ENCODE results near the gene PRRG2. TPM values are rescaled to one million over a fixed set of nuclear protein-coding genes. Genes with fewer than 3 reads are reported as not detected.

Gene PRRG2
- total RNA-seq, 1 experiment from 2014 or later, result 3.3 TPM

GRCh38 chr19:49616532-49616931 lies 35.4 kb downstream of the PRRG2 start:
- Histone ChIP-seq H3K27ac (ENCODE audit: insufficient read length, low read depth, low read length) (no peak overlapping the region), H3K27me3 (ENCODE audit: insufficient read depth, low read length) (no peaks in the 10 kb centered on the region), H3K18ac (ENCODE audit: insufficient read length, low read depth, low read length) (no peak overlapping the region), H3K9me3 (ENCODE audit: control insufficient read depth, low read depth, low read length) (no peaks in the 10 kb centered on the region), H4K20me1 (ENCODE audit: control insufficient read depth, insufficient read depth, insufficient read length) (no peaks in the 10 kb centered on the region), H2BK20ac (ENCODE audit: low read depth, low read length, poor library complexity, severe bottlenecking) (no peak overlapping the region), H2BK15ac (ENCODE audit: low read depth, low read length) (no peak overlapping the region), H3K79me1 (ENCODE audit: insufficient read depth, low read depth, low read length, poor library complexity, severe bottlenecking) (no peaks in the 10 kb centered on the region), H3K4me2 (ENCODE audit: insufficient read depth, insufficient read length, low read length) (no peak overlapping the region), H3K56ac (ENCODE audit: insufficient read length, low read depth, low read length) (no peak overlapping the region), H4K5ac (ENCODE audit: insufficient read length, low read depth, low read length) (no peak overlapping the region), H2AK5ac (ENCODE audit: insufficient read length, low read length) (no peak overlapping the region), H3K9ac (ENCODE audit: extremely low read depth, insufficient read length, low read length) (no peak overlapping the region), H2BK120ac (ENCODE audit: low read depth, low read length, poor library complexity, severe bottlenecking) (no peak overlapping the region), H3K23me2 (ENCODE audit: insufficient read length, low read depth, low read length, poor library complexity, severe bottlenecking) (no peaks in the 10 kb centered on the region), H4K8ac (replicated peaks; ENCODE audit: insufficient read length, low read depth, low read length) (no peak overlapping the region), H3K4ac (ENCODE audit: low read depth, low read length) (no peak overlapping the region), H3K23ac (ENCODE audit: insufficient read length, low read depth, low read length) (no peak overlapping the region), H3K4me1 (ENCODE audit: insufficient read depth, low read length) (no peaks in the 10 kb centered on the region), H4K91ac (ENCODE audit: insufficient read length, low read depth, low read length) (no peak overlapping the region), H2AFZ (ENCODE audit: low read length) (no peak overlapping the region), H3T11ph (ENCODE audit: low read length) (no peak overlapping the region), H3K14ac (ENCODE audit: insufficient read depth, low read length) (no peak overlapping the region), H2BK5ac (ENCODE audit: insufficient read length, low read length) (no peak overlapping the region), H2BK12ac (ENCODE audit: insufficient read length, low read depth, low read length) (no peak overlapping the region), H3K79me2 (ENCODE audit: insufficient read depth, low read length) (no peaks in the 10 kb centered on the region; the same call in 1 of the 2 replicates)
- Mint-ChIP-seq H3K9me3 (no peaks in the 10 kb centered on the region), H3K4me1 (peaks cover 0 to 2% of the 10 kb centered on the region in 2 experiments; a peak in 1 of 4 replicates), H3K36me3 (ENCODE audit: insufficient read depth in 1 of 3, low read depth in 3 of 3) (peaks cover 52 to 76% (median 72%) of the 10 kb centered on the region in 3 experiments), H3K27me3 (ENCODE audit: low read depth) (no peaks in the 10 kb centered on the region; the same call in 1 of the 2 replicates), H3K4me3 (no peak overlapping the region), H3K27ac (no peak overlapping the region)
- no peak for TF ChIP-seq CTCF (conservative IDR thresholded peaks at IDR 0.05)
- no CpG with 5 or more reads among the region's 7 CpGs for WGBS (ENCODE audit: extremely low coverage, insufficient read length, low lambda C conversion rate)
- DNase-seq, result no peak

Measured in H9 (cell line).